Amniotic stem cell (primary cell): ENCODE measurements around the gene RASGRF1.

Experiments
- DNase-seq: peaks from one replicate; lab custom pipeline; 2025; lab: John Stamatoyannopoulos, UW

RASGRF1 gene

DNA sequence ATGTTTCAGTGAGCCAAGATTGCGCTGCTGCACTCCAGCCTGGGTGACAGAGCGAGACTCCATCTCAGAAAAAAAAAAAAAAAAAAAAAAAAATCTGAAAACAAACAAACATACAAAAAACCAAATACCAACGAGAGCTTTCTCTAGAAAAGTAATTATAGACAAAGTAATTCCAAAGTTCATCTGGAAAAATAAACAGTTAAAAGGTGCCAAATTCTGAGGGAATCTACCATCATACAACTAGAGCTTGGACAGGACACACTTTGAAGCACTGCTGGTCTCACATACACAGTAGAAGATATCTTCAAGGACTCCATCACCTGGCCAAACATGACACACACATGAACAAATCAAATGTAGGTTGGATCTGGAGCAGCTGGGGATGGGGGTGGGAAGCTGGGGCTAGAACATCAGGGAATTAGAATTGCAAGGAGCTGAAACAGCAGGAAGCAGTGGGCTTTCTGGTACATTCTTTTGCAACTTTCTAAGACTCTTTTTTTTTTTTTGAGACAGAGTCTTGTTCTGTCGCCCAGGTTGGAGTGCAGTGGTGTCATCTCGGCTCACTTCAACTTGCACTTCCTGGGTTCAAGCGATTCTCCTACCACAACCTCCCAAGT lies 104.6 kb downstream of the RASGRF1 start:
- DNase-seq, result no peak

DNA sequence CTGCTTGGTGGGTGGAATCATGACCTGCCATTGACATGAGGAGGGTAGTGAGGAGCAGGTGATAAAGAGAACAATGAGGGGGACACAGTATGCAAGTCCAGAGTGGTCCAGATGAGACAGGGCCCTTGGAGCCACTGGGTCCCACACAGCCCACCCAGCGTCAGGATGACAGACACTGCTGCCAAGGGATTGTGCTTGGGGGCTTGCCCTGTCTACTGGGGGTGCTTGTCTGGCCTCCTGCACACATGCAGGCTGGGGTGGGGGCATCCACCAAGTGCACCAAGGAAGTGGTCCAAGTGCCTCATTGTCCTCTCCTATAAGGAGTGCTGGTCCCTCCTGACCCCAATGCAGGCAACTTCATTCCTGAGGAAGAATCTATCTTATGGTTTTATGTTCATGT lies 106.5 kb downstream of the RASGRF1 start:
- no peak for DNase-seq

DNA sequence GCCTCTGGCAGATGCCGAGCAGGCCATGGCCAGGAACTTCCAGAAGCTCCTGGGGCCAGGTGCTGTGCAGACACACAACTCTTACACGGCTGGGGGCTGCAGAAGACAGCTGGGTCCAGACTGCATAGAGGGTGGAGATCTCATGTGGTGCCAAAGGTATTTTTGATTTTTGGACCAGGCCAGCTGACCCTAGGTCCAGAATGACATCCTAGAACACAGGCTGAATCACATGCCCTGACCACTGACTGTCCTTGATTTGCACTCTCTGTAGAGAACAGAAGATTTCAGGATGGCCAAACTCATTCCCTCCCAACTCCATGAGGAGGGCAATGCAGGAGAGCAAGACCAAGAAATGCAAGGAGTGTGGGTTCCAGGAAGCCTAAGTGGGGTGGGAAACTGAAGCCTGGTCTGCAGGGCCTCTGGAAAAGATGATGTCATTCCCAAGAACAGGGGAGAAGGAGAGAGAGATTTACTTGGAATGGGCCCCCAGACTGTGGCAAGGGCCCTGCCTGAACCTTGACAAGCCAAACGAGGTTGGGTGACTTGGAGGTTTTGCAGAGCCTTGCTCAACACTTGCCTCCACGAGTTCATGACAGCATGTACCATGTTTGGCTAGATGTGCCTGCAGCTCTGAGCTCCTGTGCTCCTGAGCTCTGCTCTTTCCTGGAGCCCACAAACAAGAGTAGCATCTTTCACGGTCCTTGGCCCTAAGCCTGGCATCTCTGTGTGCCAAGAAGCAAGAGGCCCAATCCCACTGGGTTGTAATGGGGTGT lies 107.2 kb downstream of the RASGRF1 start:
- no peak for DNase-seq

DNA sequence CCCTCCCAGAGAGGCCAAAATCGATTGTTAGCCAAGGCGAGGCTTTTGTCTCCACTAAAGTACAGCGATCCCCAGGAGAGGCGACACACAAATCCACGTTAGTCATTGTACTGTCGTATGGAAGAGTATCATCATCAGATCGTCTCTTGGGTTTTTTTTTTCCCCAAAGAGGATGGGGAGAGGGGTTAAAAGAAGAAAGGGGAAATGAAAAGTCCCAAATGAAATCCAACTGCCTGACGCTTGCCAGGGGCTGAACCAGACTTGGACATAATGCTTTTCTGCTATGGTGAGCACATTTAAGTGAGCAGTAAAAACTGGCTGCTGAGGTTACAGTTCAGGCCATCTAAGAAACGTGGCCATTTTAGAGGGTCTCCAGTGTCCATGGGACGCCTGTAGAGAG lies 107.8 kb downstream of the RASGRF1 start:
- DNase-seq, result no peak

DNA sequence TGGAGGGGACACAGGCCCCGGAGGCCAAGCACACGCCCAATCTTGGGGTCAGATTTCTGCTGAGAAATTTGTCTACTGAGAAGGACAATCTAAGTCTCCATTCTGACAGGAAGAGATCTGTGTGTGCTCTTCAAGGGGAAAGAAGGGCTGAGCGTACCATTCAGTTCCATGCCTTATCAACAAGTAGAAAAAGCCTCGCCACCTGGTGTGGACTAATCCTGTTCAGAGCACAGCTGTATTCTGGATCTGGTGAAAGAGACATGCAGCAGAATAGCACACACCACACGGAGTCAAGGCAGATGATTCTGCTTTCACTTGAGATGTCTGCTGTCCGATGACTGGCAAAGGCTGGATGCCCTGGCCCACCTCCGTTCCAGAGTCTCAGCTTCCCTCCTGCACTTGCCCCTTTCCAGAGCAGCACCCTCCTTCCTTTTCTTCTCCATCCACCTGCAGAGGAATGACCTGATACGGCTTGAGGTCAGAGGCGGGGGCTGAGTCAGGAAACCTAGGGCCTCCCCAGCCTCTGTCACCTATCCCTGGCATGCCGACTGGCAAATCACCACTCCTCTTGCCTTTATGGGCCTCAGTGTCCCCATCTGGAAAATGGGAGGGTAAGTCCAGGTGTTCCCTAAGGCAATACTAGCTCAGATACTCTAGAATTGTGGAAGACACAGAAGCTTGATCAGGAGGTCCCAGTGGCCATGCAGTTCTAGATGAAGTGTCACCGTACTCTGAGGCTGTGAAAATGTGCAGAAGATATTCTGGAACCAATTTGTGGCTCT lies 108.9 kb downstream of the RASGRF1 start:
- no peak for DNase-seq

DNA sequence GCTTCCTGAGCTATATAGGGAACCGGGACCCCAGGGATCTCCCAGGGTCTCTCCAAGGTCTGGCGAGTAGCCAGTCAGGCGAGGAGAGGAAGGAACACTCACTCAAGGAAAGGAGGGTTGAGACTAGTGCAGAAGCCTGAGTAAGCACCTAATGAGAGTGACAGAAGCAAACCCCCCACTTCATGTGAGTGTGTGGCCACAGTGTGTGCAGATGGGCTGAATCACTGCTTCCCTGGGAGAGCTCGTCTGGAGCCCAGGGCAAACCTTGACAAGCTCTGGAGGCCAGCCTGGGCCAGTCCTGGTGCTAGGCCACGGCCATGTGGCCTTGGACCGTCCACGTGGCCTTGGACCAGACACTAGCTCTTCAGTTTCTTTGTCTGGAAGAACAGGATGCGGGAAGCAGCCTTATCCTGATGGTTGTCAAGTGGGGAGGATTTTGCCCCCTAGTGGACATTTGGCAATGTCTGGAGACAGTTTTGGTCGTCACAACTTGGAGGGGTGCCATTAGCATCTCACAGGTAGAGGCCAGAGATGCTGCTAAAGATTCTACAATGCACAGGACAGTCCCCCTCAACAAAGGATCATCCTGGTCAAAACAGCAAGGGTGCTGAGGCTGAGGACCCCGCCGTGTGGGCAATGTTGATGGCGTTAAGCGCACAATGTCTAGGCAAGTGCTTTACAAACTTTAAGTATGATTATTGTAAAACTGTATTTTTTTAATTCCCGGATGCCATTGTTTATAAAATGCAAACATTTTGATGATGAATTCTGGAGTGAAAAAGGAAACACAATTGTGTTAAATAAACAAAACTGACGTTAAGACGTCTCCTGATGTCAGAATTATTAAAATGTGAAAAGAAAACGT lies 110.9 kb downstream of the RASGRF1 start:
- DNase-seq, result peak; percentile 37

DNA sequence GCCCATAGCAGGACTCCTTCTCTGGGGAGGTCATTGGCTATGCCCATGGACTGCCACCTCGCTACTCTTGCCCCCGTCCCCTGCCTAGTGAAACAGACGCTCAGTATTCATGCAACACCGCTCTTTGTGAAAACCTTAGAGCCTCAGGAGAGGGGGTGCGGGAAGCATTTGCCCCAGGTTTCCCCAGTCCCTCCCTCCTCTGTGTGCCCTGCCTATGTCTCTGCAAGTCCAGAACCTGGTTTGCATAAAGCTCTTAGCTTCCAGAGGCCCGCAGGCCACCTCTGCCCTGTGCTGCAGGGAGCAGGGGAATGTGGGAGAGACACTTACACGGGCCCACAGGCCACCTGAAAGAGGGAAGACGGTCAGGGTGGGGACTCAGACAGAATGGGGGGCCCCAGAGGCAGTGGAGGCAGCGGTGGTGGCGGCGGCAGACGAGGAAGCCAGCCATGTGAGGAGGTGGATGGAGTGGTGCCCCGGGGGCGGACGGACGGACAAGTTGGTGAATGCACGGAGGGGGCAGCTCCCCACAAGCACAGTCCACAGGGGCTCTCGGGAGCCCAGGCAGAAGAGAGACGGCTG lies 111.9 kb downstream of the RASGRF1 start:
- no peak for DNase-seq

DNA sequence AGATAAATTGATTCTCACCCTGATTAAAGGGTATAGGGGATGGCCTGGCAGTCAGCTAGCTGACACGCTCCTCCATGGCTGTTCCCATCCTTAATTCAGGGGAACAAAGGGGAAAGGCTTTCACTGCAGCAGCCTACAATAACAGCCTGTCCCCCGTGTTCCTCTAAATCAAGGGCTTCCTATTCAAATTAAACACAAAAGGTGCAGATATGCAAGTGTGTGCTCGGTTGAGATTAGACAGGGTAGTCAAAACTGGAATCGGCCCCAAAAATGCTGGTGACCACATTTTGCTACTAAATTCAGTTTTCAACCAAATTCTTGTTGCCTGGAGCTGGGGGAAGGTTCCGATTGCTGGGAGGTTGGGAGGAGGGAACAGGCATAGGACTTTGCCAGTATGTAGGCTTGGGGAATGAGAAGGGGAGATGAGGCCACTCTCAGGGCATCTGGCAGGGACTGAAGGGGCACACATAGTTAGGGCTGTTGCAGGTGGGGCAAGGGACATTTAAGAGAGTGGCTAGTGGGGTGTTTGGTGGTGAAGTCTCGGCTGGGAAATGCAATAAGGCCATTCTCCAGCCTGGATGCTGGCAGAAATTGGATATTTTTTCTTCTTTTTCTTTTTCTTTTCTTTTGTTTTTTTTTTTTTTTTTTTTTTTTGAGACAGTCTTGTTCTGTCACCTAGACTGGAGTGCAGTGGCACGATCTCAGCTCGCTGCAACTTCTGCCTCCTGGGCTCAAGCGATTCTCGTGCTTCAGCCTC lies 112.8 kb downstream of the RASGRF1 start:
- DNase-seq, result no peak

DNA sequence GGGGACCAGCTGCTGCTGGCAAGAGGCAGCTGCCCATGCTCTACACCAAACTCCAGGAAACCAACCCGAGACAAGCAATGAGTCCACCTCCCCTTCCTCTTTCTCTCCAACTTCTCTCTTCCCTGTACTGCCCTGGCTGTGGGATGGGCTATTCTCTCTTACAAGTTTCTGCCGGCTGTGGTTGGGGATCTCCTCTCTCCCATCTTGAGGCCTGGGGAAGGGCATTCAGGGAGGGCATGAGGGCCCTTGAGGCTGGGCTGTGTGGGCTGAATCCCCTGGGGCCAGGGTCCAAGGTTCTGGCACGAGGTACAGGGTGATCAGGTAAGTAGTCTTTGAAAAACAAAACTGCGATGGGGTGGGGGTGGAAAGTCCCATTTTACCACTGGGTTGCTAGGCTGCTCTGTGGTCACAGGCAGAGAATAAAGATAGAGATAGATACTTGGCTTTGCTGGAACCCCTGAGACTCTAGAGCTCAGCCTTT lies 113.4 kb downstream of the RASGRF1 start:
- DNase-seq, result no peak

DNA sequence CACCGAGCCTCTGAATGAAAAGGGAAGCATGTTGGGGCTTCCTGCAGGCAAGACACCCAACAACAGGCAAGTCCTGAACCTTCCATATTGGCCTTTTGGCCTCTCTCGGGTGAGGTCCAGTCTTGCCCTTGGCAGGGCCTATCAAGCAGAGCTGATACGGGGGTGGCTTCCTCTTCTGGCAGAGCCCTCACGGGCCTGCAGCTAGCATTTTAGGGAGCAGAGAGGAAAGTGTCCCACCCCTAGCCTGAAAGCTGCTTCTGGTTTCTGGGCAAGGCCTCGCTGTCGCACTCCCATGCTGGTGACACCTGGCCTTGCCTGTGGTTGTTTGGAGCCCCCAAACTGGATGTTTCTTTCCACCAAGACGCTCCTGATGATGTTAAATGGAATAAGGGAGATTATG lies 113.9 kb downstream of the RASGRF1 start:
- DNase-seq, result no peak

DNA sequence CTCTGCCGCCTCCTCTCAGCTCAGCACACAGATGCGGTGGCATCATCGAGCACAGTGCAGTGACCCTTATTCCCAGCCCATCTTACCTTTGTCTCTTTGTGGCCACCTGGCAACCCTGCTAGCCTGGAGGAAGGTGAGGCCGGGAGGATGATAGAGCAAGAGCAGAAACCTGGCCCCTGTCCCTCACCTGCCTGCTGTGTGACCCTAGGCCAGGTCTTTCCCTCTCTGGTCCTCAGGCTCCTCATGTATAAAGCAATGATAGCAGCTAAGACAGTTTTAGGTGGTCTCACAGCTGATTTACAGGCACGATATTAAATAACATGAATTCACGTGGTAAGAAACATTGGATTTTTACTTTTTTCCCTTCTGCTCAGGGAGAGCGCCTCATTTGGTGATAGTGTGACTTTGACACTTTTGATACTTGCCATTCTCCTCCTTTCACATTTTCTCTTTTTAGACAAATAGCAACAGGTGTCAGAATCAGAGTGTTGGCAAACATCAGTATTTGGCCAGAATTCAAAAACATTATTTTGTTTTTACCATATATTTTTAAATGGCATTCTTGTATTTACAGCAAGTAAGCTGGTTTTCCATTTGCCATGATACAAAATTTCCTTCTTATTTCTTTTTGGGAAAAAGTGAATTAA lies 116.2 kb downstream of the RASGRF1 start:
- DNase-seq, result no peak

DNA sequence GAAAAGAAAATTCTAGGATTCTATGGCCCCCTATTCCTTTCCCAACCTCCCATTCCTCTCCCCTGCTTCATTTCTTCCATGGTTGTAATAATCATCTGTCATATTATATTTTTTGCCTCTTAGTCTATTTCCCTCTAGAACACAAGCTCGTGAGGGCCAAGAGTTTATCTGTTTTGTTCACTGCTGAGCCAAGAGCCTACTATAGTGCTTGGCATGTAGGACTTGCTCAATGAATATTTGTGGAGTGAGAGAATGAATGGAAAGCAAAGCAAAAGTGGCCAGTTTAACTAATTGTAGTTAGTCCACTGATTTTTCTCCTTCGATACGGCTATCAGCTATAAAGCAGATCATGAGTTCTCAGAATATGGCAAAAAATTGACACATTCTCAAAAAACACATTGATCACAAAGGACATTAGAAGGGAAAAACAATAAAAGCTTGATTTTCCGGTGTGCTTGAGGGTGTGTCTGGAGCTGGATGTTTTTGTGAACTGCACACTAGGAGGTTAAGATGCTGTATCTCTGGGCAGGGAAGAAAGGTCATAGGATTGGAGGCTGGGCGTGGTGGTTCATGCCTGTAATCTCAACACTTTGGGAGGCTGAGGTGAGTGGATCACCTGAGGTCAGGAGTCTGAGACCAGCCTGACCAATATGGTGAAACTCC lies 120.8 kb downstream of the RASGRF1 start:
- no peak for DNase-seq

DNA sequence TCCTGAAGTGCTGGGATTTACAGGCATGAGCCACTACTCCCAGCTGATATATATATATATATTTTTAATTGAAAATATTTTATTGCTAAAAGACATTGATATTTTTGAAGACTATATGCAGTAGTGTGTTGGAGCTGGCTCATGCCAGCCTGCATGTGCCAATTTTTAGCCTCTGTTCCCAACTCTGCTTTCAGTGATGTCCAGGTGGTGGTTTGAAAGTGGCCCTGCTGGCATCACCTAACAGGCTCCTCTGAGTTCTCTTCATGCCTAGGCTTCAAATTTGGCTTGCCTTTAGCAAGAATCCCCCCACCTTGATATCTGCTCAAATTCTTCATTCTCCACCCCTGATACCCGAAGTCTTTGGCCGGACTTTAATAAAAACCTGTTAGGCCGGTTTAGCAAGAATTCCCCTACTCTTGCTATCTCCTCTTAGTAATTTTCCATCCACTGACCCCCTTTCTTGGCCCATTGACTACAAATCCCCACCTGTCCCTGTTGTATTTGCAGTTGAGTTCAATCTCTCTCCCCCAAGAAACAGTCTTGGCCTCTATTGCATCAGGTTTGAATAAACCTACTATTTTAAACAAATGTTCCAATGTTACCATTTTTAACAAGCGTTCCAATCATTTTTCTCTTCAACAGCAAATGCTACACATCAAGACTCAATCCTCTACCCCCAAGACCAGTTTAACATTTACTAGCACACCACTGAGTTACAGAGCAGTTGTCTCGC lies 121.9 kb downstream of the RASGRF1 start:
- no peak for DNase-seq

DNA sequence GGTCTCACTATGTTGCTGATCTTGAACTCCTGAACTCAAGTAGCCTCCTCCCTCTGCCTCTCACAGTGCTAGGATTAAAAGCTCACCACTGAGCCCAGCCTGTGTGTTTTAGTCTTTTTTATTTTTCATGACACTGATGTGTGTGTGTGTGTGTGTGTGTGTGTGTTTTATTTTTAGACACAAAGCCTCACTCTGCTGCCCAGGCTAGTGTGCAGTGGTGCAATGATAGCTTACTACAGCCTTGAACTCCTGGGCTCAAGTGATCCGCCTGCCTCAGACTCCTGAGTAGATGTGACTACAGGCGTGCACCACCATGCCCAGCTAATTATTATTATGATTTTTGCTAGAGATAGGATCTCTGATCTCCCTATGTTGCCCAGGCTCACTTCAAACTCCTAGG lies 122.5 kb downstream of the RASGRF1 start:
- DNase-seq, result no peak

DNA sequence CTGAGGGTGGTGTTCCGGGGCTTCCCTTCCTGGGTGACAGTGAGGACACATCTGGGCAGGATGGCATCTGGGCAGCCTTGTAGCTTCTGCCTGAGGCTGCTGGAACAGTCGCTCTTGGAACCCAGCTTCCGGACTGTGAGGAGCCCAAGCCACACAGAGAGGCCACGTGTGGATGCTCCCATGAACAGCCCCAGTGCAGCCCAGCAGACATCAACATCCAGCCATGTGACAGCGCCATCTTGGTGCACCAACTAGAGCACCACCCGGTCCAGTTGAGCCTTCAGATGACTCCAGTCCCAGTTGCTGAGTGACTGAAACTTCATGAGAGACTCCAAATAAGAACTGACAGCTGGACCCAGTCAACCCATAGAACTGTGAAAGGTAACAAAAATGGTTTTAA lies 130.3 kb downstream of the RASGRF1 start:
- DNase-seq, result no peak

DNA sequence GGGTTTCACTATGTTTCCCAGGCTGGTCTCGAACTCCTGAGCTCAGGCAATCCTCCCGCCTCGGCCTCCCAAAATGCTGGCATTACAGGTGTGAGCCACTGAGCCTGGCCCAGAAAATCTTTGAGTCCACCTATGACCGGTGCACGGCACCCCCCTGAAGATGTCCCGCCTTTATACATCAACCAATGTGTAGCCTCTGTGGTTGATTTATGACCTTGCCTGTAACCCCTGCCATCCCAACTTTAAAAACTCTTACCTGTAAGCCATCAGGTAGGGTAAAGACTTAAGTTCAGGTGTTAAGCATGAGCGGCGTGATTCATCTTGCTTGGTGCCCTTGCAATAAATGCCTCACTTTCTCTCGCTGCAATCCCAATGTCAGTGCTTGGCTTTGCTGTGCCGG lies 131.2 kb downstream of the RASGRF1 start:
- no peak for DNase-seq

DNA sequence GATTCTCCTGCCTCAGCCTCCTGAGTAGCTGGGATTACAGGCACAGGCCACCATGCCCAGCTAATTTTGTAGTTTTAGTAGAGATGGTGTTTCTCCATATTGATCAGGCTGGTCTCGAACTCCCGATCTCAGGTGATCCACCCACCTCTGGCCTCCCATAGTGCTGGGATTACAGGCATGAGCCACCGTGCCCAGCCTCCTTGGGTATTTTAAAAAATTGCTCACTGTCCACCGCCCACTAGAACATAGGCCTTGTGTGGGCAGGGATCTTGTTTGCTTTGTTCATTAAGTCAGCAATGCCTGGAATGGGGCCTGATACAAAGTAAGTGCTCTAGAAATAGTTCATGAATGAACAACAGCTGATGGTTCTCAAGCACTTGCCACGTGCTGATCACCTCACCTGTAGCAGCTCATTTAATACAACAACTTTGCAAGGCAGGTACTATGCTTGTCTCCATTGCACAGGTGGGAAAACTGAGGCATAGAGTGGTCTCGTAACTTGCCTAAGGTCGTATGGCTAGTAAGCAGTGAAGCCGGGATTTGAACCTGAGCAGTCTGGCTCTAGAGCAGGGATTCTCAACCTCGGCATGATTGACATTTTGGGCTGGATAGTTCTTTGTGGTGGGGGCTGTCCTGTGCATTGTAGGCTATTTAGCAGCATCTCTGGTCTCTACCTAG lies 133.0 kb downstream of the RASGRF1 start:
- no peak for DNase-seq

DNA sequence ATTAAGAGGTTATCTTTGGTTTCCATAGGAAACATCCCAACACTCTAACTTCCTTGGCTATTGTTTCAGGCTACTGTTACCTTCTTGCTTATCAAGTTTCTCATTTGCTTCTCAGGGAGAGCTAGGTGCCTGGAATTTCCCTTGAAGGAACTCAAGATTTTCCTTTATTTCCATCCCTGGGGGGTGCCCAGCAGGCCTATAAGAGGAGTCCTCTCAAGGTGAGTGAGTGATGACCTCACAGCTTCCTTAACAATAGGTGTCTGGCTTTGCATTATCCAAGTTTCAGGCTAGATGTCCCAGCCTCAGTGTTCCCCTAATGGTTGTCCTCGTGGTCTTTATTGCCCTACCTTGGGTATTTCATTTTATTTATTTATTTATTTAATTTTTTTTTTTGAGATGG lies 133.6 kb downstream of the RASGRF1 start:
- no peak for DNase-seq

DNA sequence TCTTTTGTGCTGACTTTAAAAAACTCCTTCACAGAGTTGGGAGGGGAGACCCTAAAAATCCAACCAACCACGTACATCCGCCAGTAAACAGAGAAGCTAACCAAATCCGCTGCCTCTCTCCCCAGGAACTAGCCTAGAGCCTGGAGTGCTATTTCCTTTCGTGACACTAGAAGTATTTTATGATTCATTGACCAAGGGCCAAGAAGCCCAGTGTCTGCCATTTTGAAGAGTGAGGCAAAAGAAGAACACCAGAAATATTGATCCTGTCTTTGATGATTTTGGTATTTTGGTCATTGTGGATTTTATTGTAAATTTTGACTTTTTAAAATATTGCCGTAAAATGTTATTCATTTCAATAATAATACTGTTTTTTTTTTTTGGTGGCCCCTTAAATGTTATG lies 135.2 kb downstream of the RASGRF1 start:
- DNase-seq, result no peak
